NCI-H526 (cell line): ENCODE data around the gene SELENOP.
"Not testable (repeated sequence)": the region's sequence is repeated elsewhere in the genome, so short reads cannot be mapped to it uniquely, and the experiment has no call there.

Experiments used
- DNase-seq, 2 experiments: peaks; one replicate each; lab custom pipeline; 2025; lab: John Stamatoyannopoulos, UW

SELENOP gene, protein sequence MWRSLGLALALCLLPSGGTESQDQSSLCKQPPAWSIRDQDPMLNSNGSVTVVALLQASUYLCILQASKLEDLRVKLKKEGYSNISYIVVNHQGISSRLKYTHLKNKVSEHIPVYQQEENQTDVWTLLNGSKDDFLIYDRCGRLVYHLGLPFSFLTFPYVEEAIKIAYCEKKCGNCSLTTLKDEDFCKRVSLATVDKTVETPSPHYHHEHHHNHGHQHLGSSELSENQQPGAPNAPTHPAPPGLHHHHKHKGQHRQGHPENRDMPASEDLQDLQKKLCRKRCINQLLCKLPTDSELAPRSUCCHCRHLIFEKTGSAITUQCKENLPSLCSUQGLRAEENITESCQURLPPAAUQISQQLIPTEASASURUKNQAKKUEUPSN

DNA sequence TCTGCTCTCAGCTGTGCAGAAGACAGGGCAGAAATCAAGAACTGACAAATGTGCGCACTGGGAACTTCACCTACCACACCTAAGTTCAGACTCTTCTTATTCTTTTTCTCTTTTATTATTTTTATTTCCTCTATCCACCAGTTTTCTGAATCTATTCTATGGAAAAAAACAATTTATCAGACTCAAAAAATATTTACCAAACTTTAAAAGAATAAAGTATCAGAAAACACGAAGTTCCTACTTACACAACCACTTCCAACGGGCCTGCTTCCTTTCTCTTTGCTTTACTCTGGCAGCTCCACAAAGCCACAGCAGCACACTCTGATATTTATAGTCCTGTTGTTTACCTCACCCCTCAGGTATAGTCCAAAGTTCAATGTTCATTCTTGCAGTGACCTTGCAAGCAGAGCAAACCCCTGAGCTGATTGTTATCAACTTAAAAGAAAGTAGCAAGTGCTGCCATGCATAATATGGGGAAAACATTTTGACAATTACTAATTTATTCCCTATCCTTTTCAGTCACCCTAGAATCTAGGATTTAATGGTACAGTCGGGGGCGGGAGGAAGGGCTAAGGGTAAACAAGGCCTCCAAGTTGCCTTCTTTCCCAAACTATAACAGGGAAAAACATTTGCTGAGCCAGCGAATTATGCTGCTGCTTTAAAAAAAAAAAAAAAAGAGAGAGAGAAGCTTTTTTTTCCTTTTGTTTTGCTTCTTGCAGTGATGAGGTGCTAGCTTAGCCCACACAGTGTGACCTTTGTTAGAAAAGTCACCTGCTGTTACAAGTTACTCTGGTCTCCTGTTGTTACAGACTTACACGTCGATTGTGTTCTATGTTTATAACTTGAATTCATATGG lies at the start of gene SELENOP:
Gene SELENOP, minus strand, starts transcription at position 302 of the 856 bp plus-strand sequence. CDS start 3,539 bp downstream, outside the sequence.
- peak; percentile 91 to 92 for DNase-seq

DNA sequence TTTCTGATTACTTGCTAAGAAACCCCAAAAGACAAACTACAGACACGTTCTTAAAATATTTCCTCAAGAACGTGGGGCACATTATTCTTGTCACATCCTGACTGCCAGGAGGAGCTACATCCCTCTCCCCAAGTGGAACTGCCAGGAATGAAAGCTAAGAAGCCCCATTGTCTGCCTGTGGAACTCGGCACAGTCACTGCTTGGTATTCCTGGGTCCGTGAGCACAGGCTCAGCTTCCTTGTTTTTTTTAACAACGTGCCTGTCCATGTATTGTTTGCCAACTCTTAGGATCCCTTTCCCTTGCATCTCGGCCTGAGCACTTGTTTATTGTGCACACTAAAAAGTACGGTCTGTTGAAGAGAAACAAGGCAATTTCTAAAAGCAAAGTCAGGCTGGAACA lies 47.0 kb upstream of the SELENOP start:
- DNase-seq, result no peak

DNA sequence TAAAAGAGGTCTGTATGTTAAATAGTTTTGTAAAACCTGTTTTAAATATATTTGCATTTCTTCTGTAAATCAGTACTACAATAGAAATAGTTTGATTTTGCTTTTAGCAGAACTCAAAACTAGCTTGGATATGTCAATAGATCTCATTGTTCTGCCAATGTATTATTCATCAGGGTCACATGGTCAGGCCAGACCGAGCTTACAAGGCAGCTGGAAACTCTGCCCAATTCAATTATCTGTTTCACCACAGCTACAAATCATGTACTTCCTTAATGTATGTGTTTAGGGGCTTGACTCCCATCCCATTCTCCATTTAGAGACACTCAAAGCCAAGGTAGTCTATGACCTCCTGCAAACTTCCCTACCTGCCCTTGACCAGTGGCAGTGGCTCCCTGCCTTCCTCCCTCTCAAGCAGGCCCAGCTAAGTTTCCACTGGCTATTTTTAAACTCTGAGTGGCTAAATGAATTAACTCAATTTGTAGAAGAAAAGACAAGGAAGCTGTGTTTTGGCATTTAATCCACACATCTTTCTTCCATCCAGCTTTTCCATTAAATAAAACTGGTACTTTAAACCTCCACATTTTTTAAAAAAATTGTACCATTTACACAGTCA lies 46.4 kb upstream of the SELENOP start:
- DNase-seq, result peak; percentile 57

DNA sequence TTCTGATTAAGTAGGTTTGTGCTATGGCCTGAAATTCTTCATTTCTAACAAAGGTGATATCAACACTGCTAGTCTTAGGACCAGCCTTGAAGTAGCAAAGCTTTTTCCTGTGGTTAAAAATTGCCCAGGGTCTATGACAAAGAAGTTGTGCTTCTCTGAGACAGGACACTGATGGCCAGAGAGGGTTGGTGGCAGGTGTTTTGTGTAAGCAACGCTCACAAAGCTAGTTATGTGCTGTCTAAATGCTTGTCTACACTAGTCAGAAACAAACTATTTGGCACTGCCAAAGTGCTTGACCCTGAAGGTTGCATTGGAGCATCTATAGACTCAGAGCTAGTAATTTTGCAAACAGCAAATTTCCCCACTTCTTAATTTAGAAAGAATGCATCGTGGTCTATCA lies 44.1 kb upstream of the SELENOP start:
- no peak for DNase-seq

DNA sequence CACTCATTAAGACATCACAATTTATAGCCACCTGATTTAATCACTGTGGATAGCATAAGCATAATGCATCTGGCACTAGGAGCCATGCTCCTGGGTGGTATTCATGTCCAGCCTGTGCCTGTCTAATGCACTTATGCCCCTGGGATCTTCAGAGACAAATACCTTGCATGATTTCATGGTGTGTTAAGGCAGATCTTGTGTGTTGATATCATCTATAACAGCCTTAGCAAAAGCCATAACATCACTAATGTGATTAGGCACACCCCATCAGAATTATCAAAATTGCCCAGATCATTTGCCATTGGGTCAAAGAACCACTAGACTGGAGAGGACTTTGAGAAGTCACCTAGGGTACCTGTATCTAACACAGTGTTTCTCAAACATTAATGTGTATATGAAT lies 43.7 kb upstream of the SELENOP start:
- DNase-seq, result no peak

DNA sequence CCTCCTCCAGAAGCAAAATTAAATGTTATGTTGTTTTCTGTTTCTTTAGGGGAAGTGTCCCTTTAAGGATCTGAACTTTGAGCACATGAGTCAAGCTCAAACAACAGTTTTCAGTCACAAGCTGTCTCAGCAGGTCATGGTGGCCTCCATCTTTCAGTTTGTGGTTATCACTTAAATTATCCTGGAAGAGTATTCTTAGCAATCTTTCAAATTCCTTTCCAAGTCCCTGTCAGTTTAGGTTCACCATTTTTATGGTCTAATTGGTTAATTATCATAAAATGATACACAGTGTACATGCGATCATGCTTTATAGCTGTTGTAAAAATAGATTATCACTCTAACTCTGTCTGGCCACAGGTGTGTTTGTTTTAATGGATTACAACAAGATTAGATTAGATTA lies 43.1 kb upstream of the SELENOP start:
- no peak for DNase-seq

DNA sequence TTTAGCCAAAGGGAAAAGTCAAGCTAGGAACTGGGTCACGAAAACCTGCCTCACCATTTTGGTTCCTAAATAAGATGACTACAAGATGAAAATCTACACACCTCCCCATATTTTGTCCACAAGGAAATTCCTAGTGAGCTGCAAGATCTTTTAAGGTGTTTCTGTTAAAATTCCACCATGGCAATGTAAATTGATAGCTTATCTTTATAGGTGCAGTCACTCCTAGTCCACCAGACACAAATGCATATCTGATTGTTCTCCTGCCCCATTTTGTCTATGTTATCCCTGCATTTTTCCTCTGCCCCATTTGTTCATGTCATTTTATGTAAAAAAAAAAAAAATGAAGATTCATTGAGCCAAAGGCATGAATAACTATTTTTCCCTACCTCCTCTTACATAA lies 41.1 kb upstream of the SELENOP start:
- DNase-seq, result no peak

DNA sequence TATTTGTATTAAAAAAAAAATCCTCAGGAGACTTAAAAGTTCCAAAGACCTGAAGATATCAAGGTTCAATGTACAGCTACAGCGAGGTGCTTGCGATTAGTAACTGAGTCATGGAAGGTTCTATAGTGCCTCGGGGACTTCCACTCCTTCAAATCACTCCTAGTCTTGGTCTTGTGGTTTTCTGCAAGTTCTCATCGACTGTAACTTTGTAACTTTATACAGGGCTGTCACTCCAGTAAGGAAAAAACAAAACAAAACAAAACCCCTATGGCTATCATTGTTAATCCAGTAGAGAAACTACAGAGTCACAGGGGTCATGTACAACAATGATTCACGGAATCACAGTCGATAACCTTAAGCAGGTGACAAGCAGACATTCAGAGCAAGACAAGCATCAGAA lies 39.8 kb upstream of the SELENOP start:
- DNase-seq, result no peak

DNA sequence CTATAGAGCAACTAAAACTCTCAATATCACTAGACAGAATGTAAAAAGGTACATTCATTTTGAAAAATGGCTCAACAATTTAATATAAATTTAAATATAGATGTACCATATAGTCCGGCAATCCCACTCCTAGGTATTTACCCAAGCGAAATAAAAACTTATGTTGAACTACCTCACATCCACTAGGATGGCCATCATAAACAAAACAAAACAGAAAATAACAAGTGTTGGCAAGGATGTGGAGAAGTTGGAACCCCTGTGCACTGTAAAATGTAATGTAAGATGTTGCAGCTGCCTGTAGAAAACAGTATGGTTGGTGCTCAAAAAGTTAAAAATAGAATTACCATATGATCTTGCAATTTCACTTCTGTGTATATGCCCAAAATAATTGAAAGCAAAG lies 36.9 kb upstream of the SELENOP start:
- no peak for DNase-seq

DNA sequence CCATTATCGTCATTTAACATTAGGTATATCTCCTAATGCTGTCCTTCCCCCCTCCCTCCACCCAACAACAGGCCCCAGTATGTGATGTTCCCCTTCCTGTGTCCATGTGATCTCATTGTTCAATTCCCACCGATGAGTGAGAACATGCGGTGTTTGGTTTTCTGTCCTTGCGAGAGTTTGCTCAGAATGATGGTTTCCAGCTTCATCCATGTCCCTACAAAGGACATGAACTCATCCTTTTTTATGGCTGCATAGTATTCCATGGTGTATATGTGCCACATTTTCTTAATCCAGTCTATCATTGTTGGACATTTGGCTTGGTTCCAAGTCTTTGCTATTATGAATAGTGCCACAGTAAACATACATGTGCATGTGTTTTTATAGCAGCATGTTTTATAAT lies 32.7 kb upstream of the SELENOP start:
- not testable (repeated sequence) for DNase-seq

DNA sequence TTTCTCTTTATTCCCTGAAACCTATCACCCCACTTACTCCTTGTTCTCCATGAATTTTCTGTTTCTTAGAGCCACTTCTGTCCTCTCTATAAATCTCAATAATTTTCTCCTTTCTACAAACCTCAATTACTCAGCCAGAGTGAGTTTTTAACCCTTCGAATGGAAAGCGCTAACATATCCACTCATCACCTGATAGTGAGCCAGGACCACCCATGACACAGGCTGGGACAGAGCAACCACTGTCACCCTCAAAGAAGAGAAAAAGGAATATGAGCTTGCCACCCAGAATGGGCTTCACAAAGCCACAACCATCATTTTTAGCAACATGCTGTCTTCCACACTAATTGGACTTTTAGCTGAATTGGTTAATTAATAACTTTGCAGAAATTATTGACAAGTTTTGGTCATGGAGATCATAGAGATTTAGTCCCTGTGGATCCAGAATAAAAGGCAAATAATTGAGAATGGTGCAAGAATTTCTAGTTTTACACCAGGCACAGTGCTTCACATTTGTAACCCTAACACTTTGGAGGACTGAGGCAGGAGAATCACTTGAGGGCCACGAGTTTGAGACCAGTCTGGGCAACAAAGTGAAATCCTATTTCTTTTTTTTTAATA lies 32.1 kb upstream of the SELENOP start:
- DNase-seq, result no peak

DNA sequence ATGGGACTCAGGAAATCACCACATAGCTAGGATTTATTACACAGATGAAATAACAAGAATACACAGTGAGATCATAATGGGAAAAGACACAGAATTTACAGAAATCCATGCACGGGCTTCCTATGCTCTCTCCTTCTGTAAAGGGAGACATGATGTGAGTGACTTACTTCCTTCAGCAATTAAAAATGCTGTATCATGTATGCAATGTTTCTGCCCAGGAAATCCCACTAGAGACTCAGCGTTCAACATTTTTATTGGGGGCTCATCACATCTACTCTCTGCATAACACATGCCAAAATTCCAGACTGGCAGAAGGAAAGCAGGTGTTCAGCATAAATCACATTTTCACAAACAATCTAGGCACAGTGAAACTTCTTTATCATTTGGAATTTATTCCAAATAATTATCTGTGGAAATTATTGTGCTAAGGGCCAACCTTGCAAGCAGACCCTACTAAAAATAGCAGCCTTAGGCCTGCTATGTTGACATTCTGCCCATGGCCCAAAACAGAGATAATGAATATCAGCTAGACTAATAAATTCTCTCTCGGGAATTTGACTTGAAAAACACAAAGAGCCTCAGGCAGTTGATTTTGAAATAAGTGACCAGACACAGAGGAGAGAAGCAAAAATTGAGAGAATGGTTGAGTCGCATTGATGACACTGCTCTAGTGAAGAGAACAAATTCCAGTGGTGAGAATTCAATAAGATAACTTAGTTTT lies 31.4 kb upstream of the SELENOP start:
- no peak for DNase-seq

DNA sequence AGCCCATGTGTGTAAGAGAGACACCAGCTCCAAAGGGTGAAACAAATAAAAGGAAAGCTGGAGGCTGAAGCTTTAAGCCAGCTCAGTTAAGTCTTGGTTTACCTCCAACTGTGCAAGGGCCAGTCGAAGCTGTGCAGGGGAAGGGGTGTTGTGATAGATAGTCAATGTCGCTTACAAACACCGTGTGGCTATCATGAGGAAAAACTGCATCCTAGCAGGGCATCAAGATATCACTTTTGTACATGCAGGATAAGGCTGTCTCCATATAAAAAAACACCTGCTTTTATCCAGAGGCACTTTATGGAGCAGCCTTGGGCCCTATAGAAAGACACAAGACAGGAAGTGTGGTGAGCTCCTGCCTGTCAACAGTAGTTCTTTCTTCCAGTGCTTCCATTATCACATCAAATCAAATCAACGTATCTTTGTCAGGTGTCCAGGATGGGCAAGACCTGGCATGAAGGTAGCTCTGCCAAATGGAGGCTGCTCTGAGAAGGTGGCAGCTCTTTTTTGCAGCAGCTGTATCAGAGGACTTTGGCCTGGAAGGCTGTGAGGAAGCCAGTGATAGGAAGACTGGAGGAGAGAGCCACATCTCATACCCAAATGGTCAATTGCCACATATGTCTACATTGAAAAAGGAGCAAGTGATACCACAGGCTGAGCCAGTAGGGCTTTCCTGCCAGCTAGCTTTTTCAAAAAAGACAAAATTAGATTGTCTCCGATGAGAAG lies 29.3 kb upstream of the SELENOP start:
- no peak for DNase-seq

DNA sequence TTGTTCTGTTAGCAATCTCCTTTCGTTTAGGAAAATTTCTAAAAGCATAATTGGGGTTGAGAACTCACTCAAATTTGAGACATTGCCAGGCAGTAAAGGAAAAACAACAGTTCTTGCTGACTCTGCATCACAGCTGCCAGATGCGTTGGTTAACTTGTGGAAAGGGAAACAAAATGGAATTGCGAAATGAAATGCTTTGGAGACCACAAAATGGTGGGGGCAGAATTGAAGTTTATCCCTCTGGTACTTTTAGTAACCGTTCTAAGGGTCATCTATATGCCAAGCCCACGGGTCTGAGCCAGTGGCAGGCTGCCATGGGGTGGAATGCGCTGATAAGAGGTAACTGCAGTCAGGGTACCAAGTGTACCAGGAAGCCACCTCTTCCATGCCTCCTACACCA lies 28.6 kb upstream of the SELENOP start:
- DNase-seq, result no peak

DNA sequence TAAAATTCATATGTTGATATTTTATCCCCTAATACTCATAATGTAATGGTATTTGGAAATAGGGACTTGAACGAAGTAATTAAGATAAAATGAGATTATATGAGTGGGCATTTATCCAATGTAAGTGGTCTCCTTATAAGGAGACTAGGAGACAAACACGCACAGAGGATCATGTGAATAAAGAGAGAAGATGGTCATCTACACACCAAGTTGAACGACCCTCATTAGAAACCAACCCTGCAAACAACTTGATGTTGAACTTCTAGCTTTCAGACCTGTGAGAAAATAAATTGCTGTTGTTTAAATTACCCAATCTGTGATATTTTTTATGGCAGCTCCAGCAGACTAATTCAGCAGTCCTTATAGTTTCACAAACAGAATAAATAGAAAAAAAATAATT lies 27.5 kb upstream of the SELENOP start:
- no peak for DNase-seq

DNA sequence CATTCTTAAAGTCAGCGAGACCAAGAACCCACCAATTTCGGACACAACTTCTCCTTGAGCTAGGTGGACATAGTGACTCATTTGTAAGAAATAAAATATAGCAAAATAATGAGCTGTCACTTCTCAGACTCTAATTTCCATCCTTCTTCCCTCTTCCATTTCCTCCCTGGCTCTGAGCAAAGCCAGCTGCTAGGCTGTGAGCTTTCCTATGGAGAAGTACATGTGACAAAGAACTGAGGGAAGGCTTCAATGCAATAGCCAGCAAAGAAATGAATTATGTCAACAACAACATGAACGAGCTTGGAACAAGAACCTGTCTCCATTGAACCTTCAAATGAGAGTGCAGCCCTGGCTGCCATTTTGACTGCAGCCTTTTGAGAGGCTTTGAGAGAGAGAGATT lies 25.9 kb upstream of the SELENOP start:
- no peak for DNase-seq

DNA sequence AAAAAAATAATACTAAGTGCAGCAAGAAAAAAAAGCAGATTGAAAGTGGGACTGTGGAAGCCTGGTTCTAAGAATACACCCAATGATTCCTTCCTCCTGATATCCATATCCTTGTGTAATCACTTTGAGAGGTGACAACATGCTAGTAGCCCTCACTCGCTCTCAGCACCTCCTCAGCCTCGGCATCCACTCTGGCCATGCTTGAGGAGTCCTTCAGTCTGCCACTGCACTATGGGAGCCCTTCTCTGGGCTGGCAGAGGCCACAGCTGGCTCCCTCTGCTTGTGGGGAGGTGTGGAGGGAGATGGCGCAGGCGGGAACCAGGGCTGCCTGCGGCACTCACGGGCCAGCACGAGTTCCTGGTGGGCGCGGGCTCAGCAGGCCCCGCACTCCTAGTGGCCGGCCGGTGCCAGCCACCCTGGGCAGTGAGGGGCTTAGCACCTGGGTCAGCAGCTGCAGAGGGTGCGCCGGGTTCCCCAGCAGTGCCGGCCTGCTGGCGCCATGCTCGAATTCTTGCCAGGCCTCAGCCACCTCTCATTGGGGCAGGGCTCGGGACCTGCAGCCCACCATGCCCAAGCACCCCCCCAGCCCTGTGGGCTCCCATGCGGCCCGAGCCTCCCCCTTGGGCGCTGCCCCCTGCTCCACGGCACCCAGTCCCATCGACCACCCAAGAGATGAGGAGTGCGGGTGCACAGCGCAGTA lies 24.5 kb upstream of the SELENOP start:
- DNase-seq, result no peak

DNA sequence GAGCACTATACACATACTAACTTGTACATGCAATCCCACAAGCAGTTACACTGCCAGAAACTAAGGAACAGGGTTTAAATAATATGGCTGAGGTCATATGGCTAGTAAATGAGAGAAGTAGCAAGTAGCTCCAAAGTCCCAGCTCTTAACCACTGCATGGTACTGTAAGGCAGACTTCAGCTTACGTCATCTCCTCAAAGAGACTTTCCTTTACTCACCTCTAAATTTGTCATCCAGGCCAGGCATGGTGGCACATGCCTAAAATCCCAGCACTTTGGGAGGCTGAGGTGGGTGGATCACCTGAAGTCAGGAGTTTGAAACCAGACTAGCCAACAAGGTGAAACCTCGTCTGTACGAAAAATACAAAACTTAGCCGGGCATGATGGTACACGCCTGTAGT lies 20.4 kb upstream of the SELENOP start:
- DNase-seq, result no peak

DNA sequence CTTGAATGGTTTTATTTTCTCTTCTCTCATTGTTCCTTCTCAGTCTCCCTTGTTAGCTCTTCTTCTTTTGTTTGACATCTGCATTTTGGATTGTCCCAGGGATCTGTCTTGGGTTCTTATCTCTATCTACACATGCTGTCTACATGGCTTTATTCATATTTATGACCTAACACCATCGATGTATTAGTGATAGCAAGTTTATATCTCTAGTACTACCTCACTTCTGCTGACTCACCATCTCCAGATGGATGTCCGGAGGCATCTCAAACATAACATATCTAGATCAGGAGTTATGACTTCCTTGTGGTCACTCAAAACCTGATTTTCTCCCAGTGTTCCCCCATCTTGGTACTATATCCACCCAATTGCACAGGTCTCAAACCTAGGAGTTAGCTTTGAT lies 19.2 kb upstream of the SELENOP start:
- DNase-seq, result no peak

DNA sequence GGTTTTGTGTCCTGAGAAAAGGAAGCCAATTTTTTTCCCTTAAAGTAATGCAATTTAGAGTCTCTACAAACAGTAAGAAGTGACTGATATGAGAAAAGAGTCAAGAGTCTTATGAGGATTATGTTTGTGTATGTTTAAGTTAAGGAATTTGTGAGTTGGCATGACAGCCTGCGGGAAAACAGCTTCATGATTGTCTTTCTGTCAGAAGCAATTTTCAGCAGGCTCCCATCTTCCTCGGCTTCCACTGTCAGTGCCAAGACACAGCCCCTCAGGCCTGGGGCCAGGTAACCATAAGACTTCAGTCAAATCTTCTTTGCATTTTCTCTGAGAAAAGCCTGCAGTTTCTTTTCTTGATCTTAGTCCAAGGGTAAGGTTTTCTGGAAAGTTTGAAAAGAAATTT lies 17.0 kb upstream of the SELENOP start:
- DNase-seq, result no peak
